IMR-90 (cell line): ENCODE data around the gene PDE8B. TPM values are rescaled to one million over a fixed set of nuclear protein-coding genes. Genes with fewer than 3 reads are reported as not detected.

Experiments
- ATAC-seq: fragments of 200-7000 bp; cut with Tn5 transposase; 2 replicates; pipeline ENCODE4 v1.9.1; 2020; ENCODE audit warnings: low read depth, mild to moderate bottlenecking, moderate library complexity
- BruUV-seq: library from RNA; stranded (reverse); fragments of 400-500 nt; replicated peaks from 2 replicates; lab custom pipeline; 2021; lab: Mats Ljungman, UMichigan
- CTCF ChIA-PET: fragments of 300-600 bp; formaldehyde crosslinking; extraction: SDS; loops from one replicate; lab custom pipeline; 2021; ENCODE audit warnings: antibody characterized with exemption; lab: Yijun Ruan, JAX
- POLR2A ChIA-PET: fragments of 300-600 bp; sonication (Branson Sonifier 250); formaldehyde crosslinking; loops from one replicate; lab custom pipeline; 2022; ENCODE audit warnings: antibody characterized with exemption; ENCODE audit not compliant: unreplicated experiment; lab: Charles Lee
- DNase-seq: peaks from one replicate; pipeline ENCODE4 v3.0.0; 2013
- H2AFZ ChIP-seq: replicated peaks from 2 replicates; pipeline ENCODE3; 2013; ENCODE audit warnings: low read length, mild to moderate bottlenecking; ENCODE audit not compliant: poor library complexity
- H2AK5ac ChIP-seq: 2 replicates; pipeline ENCODE4 v1.6.1; 2013; ENCODE audit warnings: low read depth, low read length, inconsistent platforms
- H2AK9ac ChIP-seq: replicated peaks from 2 replicates; pipeline ENCODE3; 2013; ENCODE audit warnings: mild to moderate bottlenecking, low read depth, low read length, moderate library complexity; ENCODE audit not compliant: poor library complexity
- H2BK120ac ChIP-seq: 2 replicates; pipeline ENCODE4 v1.6.1; 2013; ENCODE audit warnings: low read depth, low read length, inconsistent platforms
- H2BK15ac ChIP-seq: 3 replicates; pipeline ENCODE4 v1.6.1; 2013; ENCODE audit warnings: low read depth, low read length, inconsistent platforms
- H2BK20ac ChIP-seq: 2 replicates; pipeline ENCODE4 v1.6.1; 2013; ENCODE audit warnings: low read depth, mild to moderate bottlenecking, inconsistent platforms, low read length, moderate library complexity
- H2BK5ac ChIP-seq: 2 replicates; pipeline ENCODE4 v1.6.1; 2013; ENCODE audit warnings: mild to moderate bottlenecking, low read depth, low read length, inconsistent platforms; ENCODE audit not compliant: poor library complexity, severe bottlenecking
- H3K14ac ChIP-seq: replicated peaks from 2 replicates; pipeline ENCODE4 v1.6.1; 2013; ENCODE audit warnings: low read depth, low read length, inconsistent platforms
- H3K18ac ChIP-seq: 2 replicates; pipeline ENCODE4 v1.6.1; 2013; ENCODE audit warnings: low read depth, low read length, control low read depth
- H3K23ac ChIP-seq: 2 replicates; pipeline ENCODE4 v1.6.1; 2013; ENCODE audit warnings: low read depth, low read length, inconsistent platforms
- H3K27ac ChIP-seq: 2 replicates; pipeline ENCODE4 v1.5.1; 2013; ENCODE audit warnings: mild to moderate bottlenecking, control low read depth, low read length; ENCODE audit not compliant: insufficient read depth
- H3K27me3 ChIP-seq: 2 replicates; pipeline ENCODE4 v1.6.1; 2013; ENCODE audit warnings: low read length; ENCODE audit not compliant: control insufficient read depth, insufficient read depth
- H3K36me3 ChIP-seq: 2 replicates; pipeline ENCODE4 v1.6.1; 2013; ENCODE audit warnings: low read length, mixed read lengths; ENCODE audit not compliant: control insufficient read depth, insufficient read depth
- H3K4ac ChIP-seq: 2 replicates; pipeline ENCODE4 v1.6.1; 2013; ENCODE audit warnings: low read depth, low read length, inconsistent platforms
- H3K4me1 ChIP-seq: 2 replicates; pipeline ENCODE4 v1.6.1; 2013; ENCODE audit warnings: low read length, mixed read lengths; ENCODE audit not compliant: control insufficient read depth, insufficient read depth
- H3K4me2 ChIP-seq: 2 replicates; pipeline ENCODE4 v1.6.1; 2013; ENCODE audit warnings: low read depth, mild to moderate bottlenecking, control low read depth, low read length, moderate library complexity
- H3K4me3 ChIP-seq: 2 replicates; pipeline ENCODE4 v1.5.1; 2013; ENCODE audit warnings: low read depth, mild to moderate bottlenecking, control low read depth, low read length, moderate library complexity; ENCODE audit not compliant: insufficient read depth
- H3K56ac ChIP-seq: 2 replicates; pipeline ENCODE4 v1.6.1; 2013; ENCODE audit warnings: low read length, inconsistent platforms; ENCODE audit not compliant: insufficient read depth; ENCODE audit errors: extremely low read depth
- H3K79me1 ChIP-seq, 2 experiments: 2 replicates each; pipeline ENCODE4 v1.6.1; 2013; ENCODE audit warnings: low read length in 2 of 2, inconsistent platforms in 1 of 2, low read depth in 1 of 2
- H3K9ac ChIP-seq: 2 replicates; pipeline ENCODE4 v1.6.1; 2013; ENCODE audit warnings: low read depth, low read length, control low read depth
- H3K9me1 ChIP-seq: 2 replicates; pipeline ENCODE4 v1.6.1; 2013; ENCODE audit warnings: low read length, inconsistent platforms; ENCODE audit not compliant: insufficient read depth
- H3K9me3 ChIP-seq: 2 replicates; pipeline ENCODE4 v1.6.1; 2013; ENCODE audit warnings: low read length; ENCODE audit not compliant: control insufficient read depth, insufficient read depth
- H4K20me1 ChIP-seq: 2 replicates; pipeline ENCODE4 v1.6.1; 2013; ENCODE audit warnings: low read length, inconsistent platforms; ENCODE audit not compliant: insufficient read depth
- H4K5ac ChIP-seq: 2 replicates; pipeline ENCODE4 v1.6.1; 2013; ENCODE audit warnings: mild to moderate bottlenecking, low read depth, low read length, control low read depth
- H4K8ac ChIP-seq, 2 experiments: 2 replicates each; pipeline ENCODE4 v1.6.1; 2013; ENCODE audit warnings: low read depth in 2 of 2, low read length in 2 of 2, control low read depth in 1 of 2, inconsistent platforms in 1 of 2
- H4K91ac ChIP-seq: 2 replicates; pipeline ENCODE4 v1.6.1; 2013; ENCODE audit warnings: low read depth, low read length, inconsistent platforms; ENCODE audit not compliant: insufficient read depth
- BHLHE40 ChIP-seq: fragments of 150-350 bp; IDR thresholded peaks from 2 replicates; pipeline ENCODE4 v1.6.1; 2016; ENCODE audit warnings: mild to moderate bottlenecking, low read depth, low read length
- CEBPB ChIP-seq: IDR thresholded peaks from 2 replicates; pipeline ENCODE4 v1.6.1; 2012; ENCODE audit warnings: low read depth, low read length, improper control_type of control experiment
- RAD21 ChIP-seq: IDR thresholded peaks from 2 replicates; pipeline ENCODE4 v1.6.1; 2012; ENCODE audit warnings: low read length, improper control_type of control experiment
- WGBS, 2 experiments: methylation state at CpG; one replicate each; pipeline versions ENCODE4 v1.1.5 to v1.1.7; 2013; ENCODE audit warnings: missing lambda C conversion rate in 2 of 2; ENCODE audit not compliant: insufficient read length in 1 of 2; ENCODE audit errors: extremely low coverage in 2 of 2; 5-methylcytosine and 5-hydroxymethylcytosine counted together
- dilution Hi-C: fragments of 300-500 bp; cut with HindIII; formaldehyde crosslinking; loops from one replicate; pipeline ENCODE4 v1.14.3; 2018; ENCODE audit warnings: low sequenced_read_pairs; ENCODE audit not compliant: unreplicated experiment
- in situ Hi-C: fragments of 300-500 bp; cut with MboI; formaldehyde crosslinking; loops from 3 replicates; pipeline ENCODE4 v1.14.3; 2019; ENCODE audit warnings: low sequenced_read_pairs, inconsistent platforms, mixed read lengths
- intact Hi-C: fragments of 100-400 bp; cut with micrococcal nuclease; formaldehyde crosslinking; loops from 2 replicates; pipeline ENCODE4 v1.10.0; 2022
- polyA plus RNA-seq, 3 experiments: library from polyadenylated mRNA; depleted of rRNA; stranded (reverse); fragments of >200 nt; gene quantifications; 2 replicates each; pipeline ENCODE4 v1.2.3, GENCODE V29; 2012; ENCODE audit warnings: low replicate concordance in 1 of 3
- total RNA-seq: library from RNA; depleted of rRNA; stranded (reverse); fragments of >200 nt; gene quantifications from 2 replicates; pipeline ENCODE4 v1.2.3, GENCODE V29; 2012

The PDE8B gene
- total and polyA plus RNA-seq, 2 of the 4 experiments (the other 2 are of a cell fraction): under 0.01 to 0.03 TPM

DNA sequence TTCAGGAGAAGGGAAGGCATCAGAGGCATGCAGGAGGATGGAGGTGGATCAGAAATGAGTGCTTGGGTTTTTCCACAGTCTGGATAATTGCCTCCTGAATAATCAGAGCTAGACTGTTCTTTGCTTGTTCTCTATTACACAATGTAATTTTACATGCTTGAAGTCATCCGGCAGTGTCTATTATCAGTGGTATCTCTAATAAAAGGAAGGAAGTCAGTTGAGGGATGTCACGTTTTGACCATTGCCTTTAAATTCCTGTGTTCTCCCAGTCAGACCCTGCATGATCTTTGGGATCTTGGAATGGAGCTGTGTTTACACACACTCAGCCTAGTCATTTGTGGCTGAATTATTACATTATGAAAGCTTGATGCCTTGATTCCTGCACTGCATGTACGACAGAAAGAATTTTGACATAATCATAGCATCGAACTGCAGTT lies 91.0 kb downstream of the PDE8B start:
- dilution Hi-C loops: no loop called here
- H3K9me1 ChIP-seq: peaks cover 13% of the 10 kb centered on the region; the same call in 1 of the 2 replicates
- peak overlapping the region; percentile 30; the same call in 1 of the 2 replicates for H3K18ac ChIP-seq
- no peaks in the 10 kb centered on the region for H3K79me1 ChIP-seq
- peak; percentile 85 for DNase-seq
- no peak overlapping the region for H3K4me3 ChIP-seq
- ChIA-PET POLR2A (no interaction called here), CTCF (interaction anchor here (0.6 kb wide), 2 partner anchors 108 to 114 kb away, joined by 3 read pairs; no protein-coding TSS in a partner anchor)
- no peaks in the 10 kb centered on the region for H3K9me3 ChIP-seq
- TF ChIP-seq RAD21: no peak
- peak; percentile 81 for TF ChIP-seq CEBPB
- peak; percentile 98 for TF ChIP-seq BHLHE40
- H3K4me1 ChIP-seq: peaks cover 13% of the 10 kb centered on the region
- peak overlapping the region; percentile 40; the same call in 1 of the 2 replicates for H3K56ac ChIP-seq
- intact Hi-C loops: loop anchor here (10.0 kb wide), 1 partner anchor 1683 kb away; the partner anchor contains the start of gene ARSB
- no peak overlapping the region for H4K91ac ChIP-seq
- H2AK5ac ChIP-seq: no peak overlapping the region
- peak overlapping the region; percentile 88; the same call in 1 of the 2 replicates for H2BK20ac ChIP-seq
- H2BK5ac ChIP-seq: peak overlapping the region; percentile 74
- H3K36me3 ChIP-seq: no peaks in the 10 kb centered on the region
- H2BK120ac ChIP-seq: peak overlapping the region; percentile 89
- H2AFZ ChIP-seq: no peak overlapping the region
- no peaks in the 10 kb centered on the region for H3K27me3 ChIP-seq
- H3K4me2 ChIP-seq: peak overlapping the region; percentile 63
- H2BK15ac ChIP-seq: no peak overlapping the region
- peak; percentile 85 for ATAC-seq
- H4K20me1 ChIP-seq: no peaks in the 10 kb centered on the region
- H4K8ac ChIP-seq: peak overlapping the region in 1 of 2 experiments; percentile 66; a peak in 2 of 4 replicates
- no CpG with 5 or more reads among the region's 4 CpGs for WGBS, 2 experiments
- H2AK9ac ChIP-seq: no peak overlapping the region
- no peak overlapping the region for H4K5ac ChIP-seq
- peak overlapping the region; percentile 9; the same call in 1 of the 2 replicates for H3K9ac ChIP-seq
- H3K23ac ChIP-seq: peak overlapping the region; percentile 60; the same call in 1 of the 2 replicates
- H3K4ac ChIP-seq: peak overlapping the region; percentile 67
- 0 out of 2 replicates have a peak overlapping the region, but pooled peaks have one; percentile 81 for H3K14ac ChIP-seq
- BruUV-seq: no TSS peak
- no peak overlapping the region for H3K27ac ChIP-seq
- in situ Hi-C loops: no loop called here
